Peyer's patch (tissue), 4 donors: Measurements from ENCODE around the gene LRSAM1. TPM values are rescaled to one million over a fixed set of nuclear protein-coding genes. Genes with fewer than 3 reads are reported as not detected.
A peak's percentile ranks its signal among the peaks of the same experiment; 100 is the strongest.

Source experiments
- DNase-seq, 3 donors: peaks; one replicate each; pipeline ENCODE4 v3.0.0-alpha.2; 2017 to 2019
- H3K27ac ChIP-seq, 4 donors: fragments of 200-600 bp; sonication (generic); one replicate each; pipeline ENCODE4 v1.5.1; 2016 to 2019
- H3K27me3 ChIP-seq, 2 donors: fragments of 200-600 bp; sonication (generic); one replicate each; pipeline ENCODE4 v1.5.1; 2019
- H3K36me3 ChIP-seq, 3 donors: fragments of 200-600 bp; sonication (generic); one replicate each; pipeline ENCODE4 v1.5.1; 2016 to 2019
- H3K4me1 ChIP-seq, 4 donors: fragments of 200-600 bp; sonication (generic); one replicate each; pipeline ENCODE4 v1.5.1; 2016 to 2019
- H3K4me3 ChIP-seq, 4 donors: fragments of 200-600 bp; sonication (generic); 1 replicate in 3 of 4; 2 replicates in 1 of 4; pipeline ENCODE4 v1.5.1; 2016 to 2019; ENCODE audit warnings: mild to moderate bottlenecking in 1 of 4
- H3K9me3 ChIP-seq, 4 donors: fragments of 200-600 bp; sonication (generic); one replicate each; pipeline ENCODE4 v1.5.1; 2016 to 2019; ENCODE audit warnings: mild to moderate bottlenecking in 1 of 4
- POLR2A ChIP-seq, 2 donors: fragments of 450-650 bp; IDR thresholded peaks; one replicate each; pipeline ENCODE4 v1.5.1; 2017; ENCODE audit warnings: antibody characterized with exemption in 2 of 2, mild to moderate bottlenecking in 2 of 2, moderate library complexity in 2 of 2
- total RNA-seq, 4 donors: library from RNA; depleted of rRNA; stranded (reverse); fragments of >200 nt; gene quantifications; one replicate each; pipeline ENCODE4 v1.1.0, GENCODE V29; 2016
- TF ChIP-seq, protein P1 (sequence below), 6 experiments: fragments of 450-650 bp in 4 of 6; fragments of 200-600 bp in 2 of 6; sonication (generic) in 1 of 6; IDR thresholded peaks; one replicate each; pipeline ENCODE4 v1.5.1; 2017 to 2019; ENCODE audit warnings: antibody characterized with exemption in 6 of 6, mild to moderate bottlenecking in 3 of 6, moderate library complexity in 1 of 6

Gene LRSAM1
- total RNA-seq, 4 donors from 2014 or later: 19.3 to 59.4 (median 35.3) TPM

DNA sequence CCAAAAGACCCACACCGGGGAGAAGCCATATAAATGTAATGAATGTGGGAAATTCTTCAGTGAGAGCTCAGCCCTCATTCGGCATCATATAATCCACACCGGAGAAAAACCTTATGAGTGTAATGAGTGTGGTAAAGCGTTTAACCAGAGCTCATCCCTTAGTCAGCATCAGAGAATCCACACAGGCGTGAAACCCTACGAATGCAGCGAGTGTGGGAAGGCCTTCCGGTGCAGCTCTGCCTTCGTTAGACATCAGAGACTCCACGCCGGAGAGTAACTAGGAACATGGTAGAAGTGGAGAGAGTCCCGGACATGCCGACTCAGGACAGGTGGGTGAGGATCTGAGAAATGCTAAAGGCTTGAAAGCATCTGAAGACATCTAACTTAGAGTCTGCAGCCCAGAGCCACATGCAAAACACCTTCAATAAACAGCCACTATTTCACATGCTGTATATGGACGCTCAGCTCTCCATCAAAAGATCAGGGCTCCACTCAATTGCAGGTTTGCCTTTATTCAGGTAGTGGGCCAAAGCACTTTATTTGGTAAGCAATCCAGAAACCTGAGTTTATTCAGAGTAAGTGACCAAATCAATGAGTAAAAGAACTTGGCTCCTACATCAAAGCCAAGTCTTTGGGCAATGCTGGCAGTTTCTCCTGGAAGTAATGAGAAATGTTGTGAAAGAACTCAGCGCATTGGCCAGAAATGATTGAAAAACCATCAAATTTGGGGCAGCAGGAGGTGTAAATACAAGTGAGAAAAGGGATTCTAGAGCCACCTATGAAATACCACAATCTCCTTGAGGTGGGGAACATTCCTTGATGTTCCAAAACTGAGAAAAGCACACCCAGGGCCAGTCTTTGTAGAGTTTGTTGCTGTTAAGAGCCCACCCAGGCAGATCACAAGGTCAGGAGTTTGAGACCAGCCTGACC, 6.1 kb upstream of the LRSAM1 start:
- no peak for TF ChIP-seq POLR2A (IDR thresholded peaks at IDR 0.05)
- TF ChIP-seq, protein P1, sequence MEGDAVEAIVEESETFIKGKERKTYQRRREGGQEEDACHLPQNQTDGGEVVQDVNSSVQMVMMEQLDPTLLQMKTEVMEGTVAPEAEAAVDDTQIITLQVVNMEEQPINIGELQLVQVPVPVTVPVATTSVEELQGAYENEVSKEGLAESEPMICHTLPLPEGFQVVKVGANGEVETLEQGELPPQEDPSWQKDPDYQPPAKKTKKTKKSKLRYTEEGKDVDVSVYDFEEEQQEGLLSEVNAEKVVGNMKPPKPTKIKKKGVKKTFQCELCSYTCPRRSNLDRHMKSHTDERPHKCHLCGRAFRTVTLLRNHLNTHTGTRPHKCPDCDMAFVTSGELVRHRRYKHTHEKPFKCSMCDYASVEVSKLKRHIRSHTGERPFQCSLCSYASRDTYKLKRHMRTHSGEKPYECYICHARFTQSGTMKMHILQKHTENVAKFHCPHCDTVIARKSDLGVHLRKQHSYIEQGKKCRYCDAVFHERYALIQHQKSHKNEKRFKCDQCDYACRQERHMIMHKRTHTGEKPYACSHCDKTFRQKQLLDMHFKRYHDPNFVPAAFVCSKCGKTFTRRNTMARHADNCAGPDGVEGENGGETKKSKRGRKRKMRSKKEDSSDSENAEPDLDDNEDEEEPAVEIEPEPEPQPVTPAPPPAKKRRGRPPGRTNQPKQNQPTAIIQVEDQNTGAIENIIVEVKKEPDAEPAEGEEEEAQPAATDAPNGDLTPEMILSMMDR (IDR thresholded peaks at IDR 0.05): no peak
- Histone ChIP-seq H3K27ac (no peak overlapping the region), H3K36me3 (peaks cover 0 to 91% (median 0%) of the 10 kb centered on the region in 3 donors), H3K4me1 (peaks cover 0 to 19% (median 4%) of the 10 kb centered on the region in 4 donors), H3K4me3 (no peak overlapping the region), H3K9me3 (no peaks in the 10 kb centered on the region), H3K27me3 (no peaks in the 10 kb centered on the region)
- peak in 1 of 3 donors; percentile 14 for DNase-seq

DNA sequence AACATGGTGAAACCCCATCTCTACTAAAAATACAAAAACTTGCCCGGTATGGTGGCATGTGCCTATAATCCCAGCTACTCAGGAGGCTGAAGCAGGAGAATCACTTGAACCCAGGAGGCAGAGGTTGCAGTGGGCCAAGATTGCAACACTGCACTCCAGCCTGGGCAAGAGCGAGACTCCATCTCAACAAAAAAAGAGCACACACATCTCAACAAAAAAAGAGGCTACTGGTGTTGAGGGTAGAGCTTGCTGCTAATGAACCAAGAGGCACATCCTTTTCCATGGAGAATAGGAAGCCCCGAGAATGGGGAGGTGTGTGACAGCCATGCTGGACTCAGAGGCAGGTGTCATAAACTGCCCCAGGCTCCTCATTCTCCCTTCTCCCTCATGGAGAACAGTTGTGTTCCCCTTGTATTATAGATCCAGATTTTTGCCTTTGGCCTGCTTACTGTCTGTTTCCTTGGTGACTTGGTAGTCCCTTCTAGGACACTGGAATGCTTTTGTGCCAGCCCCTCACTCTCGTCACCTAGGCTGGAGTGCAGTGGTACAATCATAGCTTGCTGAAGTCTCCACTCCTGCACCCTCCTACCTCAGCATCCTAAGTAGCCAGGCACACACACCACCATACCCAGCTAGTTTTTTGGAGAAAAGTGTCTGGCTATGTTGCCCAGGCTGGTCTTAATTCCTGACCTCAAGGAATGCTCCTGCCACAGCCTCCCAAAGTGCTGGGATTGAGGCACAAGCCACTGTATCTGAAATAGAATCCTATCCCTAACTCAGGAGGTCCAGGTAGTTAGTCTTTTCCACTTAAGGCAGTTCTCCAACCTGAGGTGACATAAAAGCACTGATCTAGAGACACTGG, 5.2 kb upstream of the LRSAM1 start:
- peak in 1 of 3 donors; percentile 15 for DNase-seq
- peaks cover 0 to 20% (median 5%) of the 10 kb centered on the region in 4 donors for H3K4me1 ChIP-seq
- TF ChIP-seq POLR2A (IDR thresholded peaks at IDR 0.05): no peak
- TF ChIP-seq, protein P1 (IDR thresholded peaks at IDR 0.05): no peak
- no peaks in the 10 kb centered on the region for H3K27me3 ChIP-seq
- H3K9me3 ChIP-seq: no peaks in the 10 kb centered on the region
- H3K4me3 ChIP-seq: no peak overlapping the region
- H3K36me3 ChIP-seq: peaks cover 0 to 82% (median 0%) of the 10 kb centered on the region in 3 donors
- H3K27ac ChIP-seq: no peak overlapping the region

DNA sequence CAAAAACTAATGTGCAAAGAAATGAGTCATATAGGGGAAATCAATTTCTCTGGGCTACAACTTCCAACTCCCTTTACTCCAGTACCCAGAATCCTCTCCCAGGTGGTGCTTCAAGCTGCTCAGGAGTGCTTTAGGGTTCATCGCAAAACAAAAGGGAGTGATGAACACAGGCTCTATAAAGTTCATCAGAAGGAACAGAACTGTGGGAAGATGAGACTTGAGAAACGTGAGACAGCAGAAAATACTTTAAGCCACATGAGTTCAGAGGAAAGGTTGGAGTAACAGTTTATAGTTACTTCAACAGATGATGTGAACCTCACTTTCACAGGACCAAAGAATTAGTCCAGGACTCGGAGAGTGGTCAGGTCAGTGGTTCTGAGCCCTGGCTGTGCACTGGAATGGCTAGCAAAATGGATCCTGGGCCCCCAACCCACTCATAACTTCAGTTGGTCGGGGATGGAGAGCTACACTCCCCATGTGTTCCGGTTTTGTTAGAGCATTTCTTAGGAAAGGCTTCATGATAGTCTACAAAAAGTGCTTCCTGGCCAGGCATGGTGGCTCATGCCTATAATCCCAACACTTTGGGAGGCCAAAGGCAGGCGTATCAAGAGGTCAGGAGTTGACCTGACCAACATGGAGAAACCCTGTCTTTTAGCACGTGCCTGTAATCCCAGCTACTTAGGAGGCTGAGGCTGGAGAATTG, 4.4 kb upstream of the LRSAM1 start:
- TF ChIP-seq POLR2A (IDR thresholded peaks at IDR 0.05): no peak
- TF ChIP-seq, protein P1 (IDR thresholded peaks at IDR 0.05): no peak
- H3K27me3 ChIP-seq: no peaks in the 10 kb centered on the region
- no peaks in the 10 kb centered on the region for H3K9me3 ChIP-seq
- H3K27ac ChIP-seq: no peak overlapping the region
- H3K4me3 ChIP-seq: no peak overlapping the region
- peak in 1 of 3 donors; percentile 23 for DNase-seq
- peaks cover 0 to 75% (median 0%) of the 10 kb centered on the region in 3 donors for H3K36me3 ChIP-seq
- H3K4me1 ChIP-seq: peaks cover 0 to 20% (median 5%) of the 10 kb centered on the region in 4 donors

DNA sequence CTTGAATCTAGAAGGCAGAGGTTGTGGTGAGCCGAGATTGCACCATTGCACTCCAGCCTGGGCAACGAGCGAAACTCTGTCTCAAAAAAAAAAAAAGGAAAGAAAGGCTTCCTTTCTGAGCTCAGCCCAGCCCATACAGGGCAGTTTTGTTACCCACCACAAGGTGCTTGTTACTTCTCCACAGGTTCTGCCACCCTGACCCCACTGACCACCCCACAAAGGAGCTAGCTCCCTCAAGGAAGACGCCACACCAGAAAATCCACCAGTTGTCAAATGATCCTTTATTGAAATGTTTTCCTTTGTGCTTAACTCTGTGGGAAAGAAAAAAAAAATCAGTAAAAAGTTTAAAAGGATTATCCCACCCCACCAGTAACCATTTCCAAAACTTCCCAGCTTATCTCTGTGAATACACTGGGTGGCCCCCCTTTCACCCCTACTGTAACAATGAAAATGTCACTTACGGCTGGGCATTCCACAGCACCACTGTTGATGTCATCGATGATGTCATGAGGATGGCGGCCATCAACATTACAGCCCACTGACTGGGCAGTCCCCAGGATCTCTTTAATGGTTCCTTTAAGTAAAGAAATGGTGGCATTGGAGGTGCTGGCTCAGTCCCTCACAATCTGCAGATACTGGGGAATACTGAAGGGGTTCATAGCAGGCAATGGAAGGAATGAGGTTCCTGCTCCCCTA, 3.7 kb upstream of the LRSAM1 start:
- Histone ChIP-seq H3K9me3 (no peaks in the 10 kb centered on the region), H3K27me3 (no peaks in the 10 kb centered on the region), H3K4me1 (peaks cover 0 to 27% (median 10%) of the 10 kb centered on the region in 4 donors), H3K27ac (no peak overlapping the region), H3K36me3 (peaks cover 0 to 69% (median 0%) of the 10 kb centered on the region in 3 donors), H3K4me3 (no peak overlapping the region)
- peak in 1 of 3 donors; percentile 2 for DNase-seq
- TF ChIP-seq, protein P1 (IDR thresholded peaks at IDR 0.05): no peak
- TF ChIP-seq POLR2A (IDR thresholded peaks at IDR 0.05): no peak
